PC-3 (cell line): Measurements from ENCODE around the gene HIC1. TPM values are rescaled to one million over a fixed set of nuclear protein-coding genes. Genes with fewer than 3 reads are reported as not detected.

Experiments used
- ATAC-seq: fragments of 200-7000 bp; cut with Tn5 transposase; 2 replicates; pipeline ENCODE4 v1.9.1; 2020; ENCODE audit warnings: mild to moderate bottlenecking, moderate library complexity
- BruUV-seq: library from RNA; stranded (reverse); fragments of 400-500 nt; replicated peaks from 2 replicates; lab custom pipeline; 2021; lab: Mats Ljungman, UMichigan
- CTCF ChIA-PET: fragments of 300-600 bp; sonication (Branson Sonifier 250); formaldehyde crosslinking; loops from one replicate; lab custom pipeline; 2022; ENCODE audit warnings: antibody characterized with exemption; lab: Charles Lee
- POLR2A ChIA-PET: fragments of 300-600 bp; sonication (Branson Sonifier 250); formaldehyde crosslinking; loops from one replicate; lab custom pipeline; 2022; ENCODE audit warnings: antibody characterized with exemption; ENCODE audit not compliant: unreplicated experiment; lab: Charles Lee
- DNase-seq: peaks from one replicate; pipeline ENCODE4 v3.0.0-alpha.2; 2015
- H2AFZ ChIP-seq: fragments of 300-600 bp; sonication (generic); 2 replicates; pipeline ENCODE4 v1.6.0; 2016; ENCODE audit warnings: antibody characterized with exemption, low read length
- H3F3A ChIP-seq: fragments of 300-600 bp; sonication (generic); one replicate; pipeline ENCODE4 v1.6.0; 2017; ENCODE audit warnings: antibody characterized with exemption, low read length, control low read depth, mild to moderate bottlenecking; ENCODE audit not compliant: unreplicated experiment
- H3K27ac ChIP-seq: fragments of 300-600 bp; sonication (generic); 2 replicates; pipeline ENCODE4 v1.5.1; 2016; ENCODE audit warnings: mild to moderate bottlenecking, low read length
- H3K27me3 ChIP-seq: fragments of 300-600 bp; sonication (generic); 2 replicates; pipeline ENCODE4 v1.6.1; 2016; ENCODE audit warnings: low read length, mixed read lengths
- H3K36me3 ChIP-seq: fragments of 300-600 bp; sonication (generic); 2 replicates; pipeline ENCODE4 v1.6.1; 2016; ENCODE audit warnings: low read depth, mixed run types, low read length, mixed read lengths
- H3K4me1 ChIP-seq: fragments of 300-600 bp; sonication (generic); 2 replicates; pipeline ENCODE4 v1.5.1; 2016; ENCODE audit warnings: low read length; ENCODE audit not compliant: insufficient read depth
- H3K4me2 ChIP-seq: fragments of 300-600 bp; sonication (generic); 2 replicates; pipeline ENCODE4 v1.6.0; 2016; ENCODE audit warnings: low read length
- H3K4me3 ChIP-seq: fragments of 300-600 bp; sonication (generic); 2 replicates; pipeline ENCODE4 v1.5.1; 2016; ENCODE audit warnings: mild to moderate bottlenecking, low read length, mixed read lengths
- H3K79me2 ChIP-seq: fragments of 300-600 bp; sonication (generic); 2 replicates; pipeline ENCODE4 v1.6.1; 2017; ENCODE audit warnings: low read length, mixed read lengths
- H3K9ac ChIP-seq: fragments of 300-600 bp; sonication (generic); 2 replicates; pipeline ENCODE4 v1.6.0; 2016; ENCODE audit warnings: mild to moderate bottlenecking, low read length
- H3K9me2 ChIP-seq: fragments of 300-600 bp; sonication (generic); replicated peaks from 2 replicates; pipeline ENCODE4 v1.6.1; 2016; ENCODE audit warnings: mixed run types, low read length, mixed read lengths
- H3K9me3 ChIP-seq: fragments of 300-600 bp; sonication (generic); 2 replicates; pipeline ENCODE4 v1.6.1; 2016; ENCODE audit warnings: low read length, mixed read lengths
- H4K20me1 ChIP-seq: fragments of 300-600 bp; sonication (generic); 2 replicates; pipeline ENCODE4 v1.6.1; 2016; ENCODE audit warnings: low read length, mixed read lengths
- CTCF ChIP-seq: fragments of 300-600 bp; sonication (generic); conservative IDR thresholded peaks from 2 replicates; pipeline ENCODE4 v1.5.1; 2017; ENCODE audit warnings: antibody characterized with exemption, low read depth, mild to moderate bottlenecking, low read length
- EZH2 ChIP-seq: fragments of 300-600 bp; sonication (generic); IDR thresholded peaks from one replicate; pipeline ENCODE4 v1.6.1; 2017; ENCODE audit warnings: antibody characterized with exemption, mild to moderate bottlenecking, low read length; ENCODE audit not compliant: unreplicated experiment
- EZH2phosphoT487 ChIP-seq: fragments of 300-600 bp; sonication (generic); IDR thresholded peaks from 2 replicates; pipeline ENCODE4 v1.6.1; 2018; ENCODE audit warnings: mild to moderate bottlenecking, antibody characterized with exemption, low read length, borderline replicate concordance
- intact Hi-C: fragments of 100-400 bp; cut with micrococcal nuclease; formaldehyde crosslinking; loops from 2 replicates; pipeline ENCODE4 v1.9.0; 2023
- total RNA-seq: library from RNA; depleted of rRNA; stranded (reverse); fragments of >200 nt; gene quantifications from 2 replicates; pipeline ENCODE4 v1.2.3, GENCODE V29; 2014

The HIC1 gene
- total RNA-seq, 1 experiment from 2014 or later, result 4.4 TPM

GRCh38 chr17:2084766-2085647 lies 30.1 kb downstream of the HIC1 start:
- ATAC-seq (peak; percentile 42), DNase-seq (peak; percentile 53)
- no peak overlapping the region for H2AFZ ChIP-seq
- peaks cover 47% of the 10 kb centered on the region for H3K4me1 ChIP-seq
- H4K20me1 ChIP-seq, result no peaks in the 10 kb centered on the region
- peak overlapping the region; percentile 10; the same call in 1 of the 2 replicates for H3K4me3 ChIP-seq
- no peak for TF ChIP-seq EZH2phosphoT487
- peak overlapping the region; percentile 94 for H3K27ac ChIP-seq
- intact Hi-C loops, result loop anchor here (10.0 kb wide), 1 partner anchor 90 kb away; no protein-coding TSS in a partner anchor
- no TSS peak for BruUV-seq
- H3K9me2 ChIP-seq, result no peaks in the 10 kb centered on the region
- H3K9ac ChIP-seq, result peak overlapping the region; percentile 68
- no peaks in the 10 kb centered on the region for H3K27me3 ChIP-seq
- H3K9me3 ChIP-seq, result no peaks in the 10 kb centered on the region
- ChIA-PET POLR2A (interaction anchor here (0.6 kb wide), 1 partner anchor 9 kb away, joined by 3 read pairs; no protein-coding TSS in a partner anchor), CTCF (interaction anchor here (0.6 kb wide), 1 partner anchor 163 kb away, joined by 3 read pairs; no protein-coding TSS in a partner anchor)
- peak overlapping the region; percentile 53 for H3K4me2 ChIP-seq
- no peaks in the 10 kb centered on the region for H3F3A ChIP-seq
- no peaks in the 10 kb centered on the region for H3K36me3 ChIP-seq
- no peaks in the 10 kb centered on the region for H3K79me2 ChIP-seq

GRCh38 chr17:2085648-2085949 lies 30.7 kb downstream of the HIC1 start:
- intact Hi-C loops, result loop anchor here (10.0 kb wide), 1 partner anchor 89 kb away; no protein-coding TSS in a partner anchor
- no TSS peak for BruUV-seq
- H3K4me1 ChIP-seq, result peaks cover 47% of the 10 kb centered on the region

GRCh38 chr17:2086306-2086705 lies 31.4 kb downstream of the HIC1 start:
- Histone ChIP-seq H2AFZ (no peak overlapping the region), H3K9me3 (no peaks in the 10 kb centered on the region), H3K9me2 (no peaks in the 10 kb centered on the region), H3K4me2 (no peak overlapping the region), H3K36me3 (no peaks in the 10 kb centered on the region), H3F3A (no peaks in the 10 kb centered on the region), H3K4me3 (no peak overlapping the region), H4K20me1 (no peaks in the 10 kb centered on the region), H3K9ac (no peak overlapping the region), H3K79me2 (no peaks in the 10 kb centered on the region), H3K4me1 (peaks cover 48% of the 10 kb centered on the region), H3K27me3 (no peaks in the 10 kb centered on the region), H3K27ac (no peak overlapping the region)
- intact Hi-C loops, result loop anchor here (10.0 kb wide), 1 partner anchor 88 kb away; no protein-coding TSS in a partner anchor
- ATAC-seq (no peak), DNase-seq (no peak)
- CTCF ChIA-PET, result no interaction called here
- no TSS peak for BruUV-seq
- TF ChIP-seq CTCF (no peak), EZH2phosphoT487 (no peak), EZH2 (no peak)
- POLR2A ChIA-PET, result no interaction called here

More at GRCh38 chr17:2085648-2085949, 30.7 kb downstream of the HIC1 start:
- no peak overlapping the region for H3K4me3 ChIP-seq
- TF ChIP-seq EZH2phosphoT487 (no peak), EZH2 (no peak), CTCF (no peak)
- H3K4me2 ChIP-seq, result peak overlapping the region; percentile 53; the same call in 1 of the 2 replicates
- DNase-seq (no peak), ATAC-seq (no peak)
- H3K36me3 ChIP-seq, result no peaks in the 10 kb centered on the region
- H2AFZ ChIP-seq, result no peak overlapping the region
- no peaks in the 10 kb centered on the region for H3K9me3 ChIP-seq
- ChIA-PET POLR2A (no interaction called here), CTCF (no interaction called here)
- no peaks in the 10 kb centered on the region for H3K9me2 ChIP-seq
- H3K27me3 ChIP-seq, result no peaks in the 10 kb centered on the region
- peak overlapping the region; percentile 94 for H3K27ac ChIP-seq
- no peaks in the 10 kb centered on the region for H3K79me2 ChIP-seq
- H3K9ac ChIP-seq, result peak overlapping the region; percentile 27; the same call in 1 of the 2 replicates
- H4K20me1 ChIP-seq, result no peaks in the 10 kb centered on the region
- no peaks in the 10 kb centered on the region for H3F3A ChIP-seq
